Measurements from ENCODE around the gene TACC2.
"Not testable (repeated sequence)": the region's sequence is repeated elsewhere in the genome, so short reads cannot be mapped to it uniquely, and the experiment has no call there.

The TACC2 gene

GRCh38 chr10:122096181-122096580, 107.2 kb downstream of the TACC2 start:
- DNase-seq, result not testable (repeated sequence)

- DNase-seq, result no peak
These were observed 107.7 kb downstream of the TACC2 start for GRCh38 chr10:122096705-122097104.

GRCh38 chr10:122097935-122098334, 109.0 kb downstream of the TACC2 start:
- peak; percentile 15 for DNase-seq

GRCh38 chr10:122098924-122099323, 110.0 kb downstream of the TACC2 start:
- peak; percentile 62 for DNase-seq

- DNase-seq, result no peak
These were observed 110.6 kb downstream of the TACC2 start for GRCh38 chr10:122099562-122099961.

- no peak for DNase-seq
These were observed 113.3 kb downstream of the TACC2 start for GRCh38 chr10:122102146-122102868.

- DNase-seq, result no peak
These were observed 114.0 kb downstream of the TACC2 start for GRCh38 chr10:122102869-122103525.

- no peak for DNase-seq
These were observed 114.6 kb downstream of the TACC2 start for GRCh38 chr10:122103592-122103991.

- not testable (repeated sequence) for DNase-seq
These were observed 119.8 kb downstream of the TACC2 start for GRCh38 chr10:122108786-122109185.

GRCh38 chr10:122112021-122112616, 123.2 kb downstream of the TACC2 start:
- no peak for DNase-seq

GRCh38 chr10:122112625-122113160, 123.7 kb downstream of the TACC2 start:
- DNase-seq, result no peak

GRCh38 chr10:122113161-122113944, 124.4 kb downstream of the TACC2 start:
- peak; percentile 28 for DNase-seq

- DNase-seq, result peak; percentile 20
These were observed 125.2 kb downstream of the TACC2 start for GRCh38 chr10:122113945-122114747.

GRCh38 chr10:122115874-122116273, 126.9 kb downstream of the TACC2 start:
- DNase-seq, result no peak

- DNase-seq, result no peak
These were observed 127.4 kb downstream of the TACC2 start for GRCh38 chr10:122116331-122116730.

- DNase-seq, result no peak
These were observed 128.5 kb downstream of the TACC2 start for GRCh38 chr10:122117475-122117874.

GRCh38 chr10:122120008-122120744, 131.2 kb downstream of the TACC2 start:
- DNase-seq, result no peak

- DNase-seq, result no peak
These were observed 132.1 kb downstream of the TACC2 start for GRCh38 chr10:122121059-122121458.

GRCh38 chr10:122122493-122122892, 133.5 kb downstream of the TACC2 start:
- no peak for DNase-seq

- DNase-seq, result no peak
These were observed 134.2 kb downstream of the TACC2 start for GRCh38 chr10:122123186-122123585.

- no peak for DNase-seq
These were observed 135.4 kb downstream of the TACC2 start for GRCh38 chr10:122124342-122124741.

All from NCI-H2171 treated with DMSO at 0.1 percent for 48 hours (cell line).